Osteoblast (primary cell): ENCODE data around the gene PUS10. TPM values are rescaled to one million over a fixed set of nuclear protein-coding genes. Genes with fewer than 3 reads are reported as not detected.

Experiments used
- DNase-seq: peaks from one replicate; pipeline ENCODE4 v3.0.0; 2011; ENCODE audit warnings: low spot score, mixed read lengths; ENCODE audit not compliant: insufficient read length; ENCODE audit errors: missing footprints
- H2AFZ ChIP-seq: 2 replicates; pipeline ENCODE4 v1.6.0; 2011; ENCODE audit warnings: mild to moderate bottlenecking, low read length
- H3K27ac ChIP-seq: 2 replicates; pipeline ENCODE4 v1.5.1; 2011; ENCODE audit warnings: mild to moderate bottlenecking, low read depth, low read length, moderate library complexity
- H3K27me3 ChIP-seq: 2 replicates; pipeline ENCODE4 v1.6.0; 2012; ENCODE audit warnings: mild to moderate bottlenecking, control low read depth, inconsistent platforms, low read length, moderate library complexity; ENCODE audit not compliant: insufficient read depth
- H3K36me3 ChIP-seq: 2 replicates; pipeline ENCODE4 v1.5.1; 2011; ENCODE audit warnings: mild to moderate bottlenecking, low read length, control low read depth, moderate library complexity; ENCODE audit not compliant: insufficient read depth
- H3K4me1 ChIP-seq: 2 replicates; pipeline ENCODE4 v1.5.1; 2011; ENCODE audit warnings: mild to moderate bottlenecking, low read length, control low read depth, moderate library complexity; ENCODE audit not compliant: insufficient read depth
- H3K4me2 ChIP-seq: 2 replicates; pipeline ENCODE4 v1.6.0; 2011; ENCODE audit warnings: mild to moderate bottlenecking, low read length; ENCODE audit not compliant: insufficient read depth
- H3K4me3 ChIP-seq: fragments of 200-600 bp; sonication (generic); 3 replicates; pipeline ENCODE4 v1.5.1; 2012; ENCODE audit warnings: mild to moderate bottlenecking, low read length, inconsistent platforms; ENCODE audit not compliant: insufficient read depth
- H3K79me2 ChIP-seq: 2 replicates; pipeline ENCODE4 v1.6.0; 2012; ENCODE audit warnings: mild to moderate bottlenecking, low read length, control low read depth, inconsistent platforms; ENCODE audit not compliant: insufficient read depth
- H3K9me3 ChIP-seq: 2 replicates; pipeline ENCODE4 v1.5.1; 2011; ENCODE audit warnings: low read depth, low read length, control low read depth
- H4K20me1 ChIP-seq: 2 replicates; pipeline ENCODE4 v1.6.0; 2012; ENCODE audit warnings: mild to moderate bottlenecking, low read length, control low read depth; ENCODE audit not compliant: insufficient read depth
- total RNA-seq: library from RNA; depleted of rRNA; stranded (reverse); fragments of >200 nt; gene quantifications from 2 replicates; pipeline ENCODE4 v1.2.3, GENCODE V29; 2012
- TF ChIP-seq, protein P1 (sequence below): IDR thresholded peaks from 2 replicates; pipeline ENCODE4 v1.5.1; 2011; ENCODE audit warnings: mild to moderate bottlenecking, low read depth, low read length, moderate library complexity; ENCODE audit errors: extremely low read depth

The PUS10 gene, protein sequence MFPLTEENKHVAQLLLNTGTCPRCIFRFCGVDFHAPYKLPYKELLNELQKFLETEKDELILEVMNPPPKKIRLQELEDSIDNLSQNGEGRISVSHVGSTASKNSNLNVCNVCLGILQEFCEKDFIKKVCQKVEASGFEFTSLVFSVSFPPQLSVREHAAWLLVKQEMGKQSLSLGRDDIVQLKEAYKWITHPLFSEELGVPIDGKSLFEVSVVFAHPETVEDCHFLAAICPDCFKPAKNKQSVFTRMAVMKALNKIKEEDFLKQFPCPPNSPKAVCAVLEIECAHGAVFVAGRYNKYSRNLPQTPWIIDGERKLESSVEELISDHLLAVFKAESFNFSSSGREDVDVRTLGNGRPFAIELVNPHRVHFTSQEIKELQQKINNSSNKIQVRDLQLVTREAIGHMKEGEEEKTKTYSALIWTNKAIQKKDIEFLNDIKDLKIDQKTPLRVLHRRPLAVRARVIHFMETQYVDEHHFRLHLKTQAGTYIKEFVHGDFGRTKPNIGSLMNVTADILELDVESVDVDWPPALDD
- total RNA-seq, result 5.6 and 5.8 TPM in 2 replicates

DNA sequence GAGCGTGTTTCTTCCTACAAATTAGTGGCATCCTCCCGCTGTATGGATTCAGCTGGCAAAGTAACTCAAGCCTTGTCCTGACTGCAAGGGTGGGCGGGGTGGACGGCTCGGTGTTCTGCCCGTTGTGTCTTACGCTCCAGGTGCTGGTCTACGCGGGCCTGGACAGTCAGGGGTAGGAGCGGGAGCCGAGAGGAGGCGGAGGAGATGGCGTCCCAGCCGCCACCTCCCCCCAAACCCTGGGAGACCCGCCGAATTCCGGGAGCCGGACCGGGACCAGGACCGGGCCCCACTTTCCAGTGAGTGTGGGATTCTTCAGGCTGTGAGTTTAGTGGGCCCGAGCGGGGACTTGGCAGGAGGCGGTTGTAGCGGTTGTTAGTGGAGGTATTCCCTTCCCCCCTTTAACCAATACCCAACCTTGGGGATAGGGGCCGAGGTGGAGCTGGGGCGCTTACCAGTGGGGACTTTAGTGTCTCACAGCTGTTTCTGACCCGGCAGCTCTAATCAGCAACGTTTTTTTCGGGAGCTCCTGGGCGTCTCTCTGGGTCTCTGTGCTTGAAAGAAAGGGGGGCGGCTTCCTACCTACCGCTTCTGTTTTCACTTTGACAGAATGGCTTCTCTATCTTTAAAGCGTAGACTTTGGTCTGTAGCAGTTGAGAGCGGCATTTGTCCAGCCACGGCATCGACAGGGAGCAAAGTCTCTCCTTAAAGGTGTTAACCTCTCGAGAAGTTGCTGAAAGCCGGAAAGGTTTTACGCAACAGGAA is at the start of gene PUS10, which contains the start of gene PEX13:
PUS10 (minus strand) TSS at position 700 of the 762 bp plus-strand sequence. CDS start 6,365 bp downstream, outside the sequence.
PEX13 (plus strand) TSS at position 165 of the 762 bp plus-strand sequence; CDS start at position 205, 40 bp downstream.
- H4K20me1 ChIP-seq, result peaks cover 4% of the 10 kb centered on the region
- H3K27ac ChIP-seq, result peak within 1 kb of the TSS; percentile 79
- DNase-seq, result peak; percentile 94
- peak within 1 kb of the TSS; percentile 89 for H3K4me2 ChIP-seq
- H2AFZ ChIP-seq, result peak within 1 kb of the TSS; percentile 96
- H3K36me3 ChIP-seq, result peaks cover 8% of the 10 kb centered on the region
- H3K9me3 ChIP-seq, result no peaks in the 10 kb centered on the region
- peaks cover 67% of the 10 kb centered on the region for H3K79me2 ChIP-seq
- peaks cover 11% of the 10 kb centered on the region for H3K4me1 ChIP-seq
- peak within 1 kb of the TSS; percentile 81 for H3K4me3 ChIP-seq
- TF ChIP-seq, protein P1, sequence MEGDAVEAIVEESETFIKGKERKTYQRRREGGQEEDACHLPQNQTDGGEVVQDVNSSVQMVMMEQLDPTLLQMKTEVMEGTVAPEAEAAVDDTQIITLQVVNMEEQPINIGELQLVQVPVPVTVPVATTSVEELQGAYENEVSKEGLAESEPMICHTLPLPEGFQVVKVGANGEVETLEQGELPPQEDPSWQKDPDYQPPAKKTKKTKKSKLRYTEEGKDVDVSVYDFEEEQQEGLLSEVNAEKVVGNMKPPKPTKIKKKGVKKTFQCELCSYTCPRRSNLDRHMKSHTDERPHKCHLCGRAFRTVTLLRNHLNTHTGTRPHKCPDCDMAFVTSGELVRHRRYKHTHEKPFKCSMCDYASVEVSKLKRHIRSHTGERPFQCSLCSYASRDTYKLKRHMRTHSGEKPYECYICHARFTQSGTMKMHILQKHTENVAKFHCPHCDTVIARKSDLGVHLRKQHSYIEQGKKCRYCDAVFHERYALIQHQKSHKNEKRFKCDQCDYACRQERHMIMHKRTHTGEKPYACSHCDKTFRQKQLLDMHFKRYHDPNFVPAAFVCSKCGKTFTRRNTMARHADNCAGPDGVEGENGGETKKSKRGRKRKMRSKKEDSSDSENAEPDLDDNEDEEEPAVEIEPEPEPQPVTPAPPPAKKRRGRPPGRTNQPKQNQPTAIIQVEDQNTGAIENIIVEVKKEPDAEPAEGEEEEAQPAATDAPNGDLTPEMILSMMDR, result no peak
- H3K27me3 ChIP-seq, result no peaks in the 10 kb centered on the region

DNA sequence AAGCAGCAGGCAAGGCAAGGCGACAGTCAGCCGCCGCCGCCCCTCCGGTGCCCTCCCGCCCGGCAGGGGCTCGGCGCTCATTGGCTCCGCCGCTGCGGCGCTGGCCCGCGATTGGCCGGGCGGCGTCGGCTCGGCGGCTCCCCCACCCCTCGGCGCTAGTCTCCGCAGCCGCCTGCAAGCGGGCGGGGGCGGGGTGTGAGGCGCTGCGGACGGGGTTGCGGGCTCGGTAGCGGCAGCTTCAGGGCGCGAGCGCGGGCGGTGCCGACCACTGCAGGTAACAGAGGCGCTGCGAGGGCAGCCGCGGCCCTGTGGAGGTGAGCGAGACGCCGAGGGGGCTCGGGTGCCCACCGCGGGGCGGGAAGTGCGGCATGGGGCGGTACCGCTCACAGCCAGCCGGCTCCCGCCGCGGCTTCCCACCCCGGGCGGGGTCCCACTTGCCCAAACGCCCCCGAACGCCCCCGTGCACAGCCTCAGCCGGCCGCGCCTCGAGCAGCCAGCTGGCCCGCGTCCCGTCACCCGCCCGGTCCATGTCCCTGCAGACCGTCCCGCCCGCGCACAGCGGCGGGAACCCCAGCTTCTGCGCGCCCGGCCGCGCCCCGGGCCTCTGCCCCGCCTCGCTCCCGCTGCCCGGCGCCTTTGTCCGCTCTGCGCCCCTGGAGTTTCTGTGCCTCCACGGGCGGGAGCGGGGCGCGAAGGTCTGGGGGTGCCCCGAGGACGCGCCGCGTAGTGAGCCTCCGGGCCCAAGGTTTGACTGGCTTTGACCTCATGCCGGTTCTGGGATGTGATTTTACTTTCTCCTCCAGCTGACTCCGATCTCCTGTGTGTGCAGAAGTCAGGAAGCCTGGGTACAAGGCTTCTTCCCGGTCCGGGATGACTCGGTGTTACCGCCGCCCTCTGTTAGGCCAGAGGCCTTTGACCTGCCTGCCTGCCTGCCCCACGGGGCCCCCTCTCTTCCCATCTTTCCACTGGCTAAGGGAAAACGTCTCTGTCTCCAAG is 48.0 kb upstream of the PUS10 start, which contains the start of gene SANBR:
SANBR (plus strand) TSS at position 158 of the 996 bp plus-strand sequence. CDS start 4,480 bp downstream, outside the sequence.
- Histone ChIP-seq H2AFZ (peak within 1 kb of the TSS; percentile 90), H3K27ac (peak within 1 kb of the TSS; percentile 47)
- peak; percentile 99 for DNase-seq

DNA sequence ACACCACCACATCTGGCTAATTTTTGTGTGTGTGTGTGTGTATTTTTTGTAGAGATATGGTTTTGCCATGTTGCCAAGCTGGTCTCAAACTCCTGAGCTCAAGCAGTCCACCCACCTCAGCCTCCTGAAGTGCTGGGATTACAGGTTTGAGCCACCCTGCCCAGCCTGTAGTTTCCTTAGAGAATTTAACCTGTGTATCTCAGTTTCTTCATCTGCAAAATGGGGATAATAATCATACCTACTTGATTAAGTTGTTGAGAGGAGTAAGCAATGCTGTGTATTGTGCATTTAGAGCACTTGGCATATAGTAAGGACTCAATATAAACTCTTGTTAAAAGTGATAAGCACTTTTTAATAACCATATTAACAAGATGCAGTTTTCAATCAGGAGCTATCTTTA is 41.3 kb upstream of the PUS10 start:
- no peaks in the 10 kb centered on the region for H3K27me3 ChIP-seq
- H4K20me1 ChIP-seq, result no peaks in the 10 kb centered on the region
- no peaks in the 10 kb centered on the region for H3K9me3 ChIP-seq
- no peak overlapping the region for H3K4me2 ChIP-seq
- no peak for DNase-seq
- no peaks in the 10 kb centered on the region for H3K79me2 ChIP-seq
- no peaks in the 10 kb centered on the region for H3K4me1 ChIP-seq
- no peak overlapping the region for H3K27ac ChIP-seq
- TF ChIP-seq, protein P1, result no peak
- H3K36me3 ChIP-seq, result peaks cover 11% of the 10 kb centered on the region
- H3K4me3 ChIP-seq, result no peak overlapping the region
- no peak overlapping the region for H2AFZ ChIP-seq

More for the DNA sequence above, 48.0 kb upstream of the PUS10 start, which contains the start of gene SANBR:
- H3K4me1 ChIP-seq, result peaks cover 5% of the 10 kb centered on the region
- H4K20me1 ChIP-seq, result no peaks in the 10 kb centered on the region
- no peaks in the 10 kb centered on the region for H3K9me3 ChIP-seq
- H3K36me3 ChIP-seq, result peaks cover 3% of the 10 kb centered on the region
- peak within 1 kb of the TSS; percentile 85 for H3K4me2 ChIP-seq
- H3K4me3 ChIP-seq, result peak within 1 kb of the TSS; percentile 81
- H3K27me3 ChIP-seq, result no peaks in the 10 kb centered on the region
- peaks cover 33% of the 10 kb centered on the region for H3K79me2 ChIP-seq
- TF ChIP-seq, protein P1, result no peak
